H1 (cell line): Measurements from ENCODE around the gene TSPEAR. TPM values are rescaled to one million over a fixed set of nuclear protein-coding genes. Genes with fewer than 3 reads are reported as not detected.

Experiments
- CTCF ChIA-PET: fragments of 300-600 bp; sonication (Branson Sonifier 250); formaldehyde crosslinking; loops from one replicate; lab custom pipeline; 2021; ENCODE audit not compliant: partially characterized antibody; lab: Charles Lee
- POLR2A ChIA-PET: fragments of 300-600 bp; sonication (Branson Sonifier 250); formaldehyde crosslinking; loops from one replicate; lab custom pipeline; 2021; ENCODE audit warnings: inconsistent platforms; ENCODE audit not compliant: partially characterized antibody; lab: Charles Lee
- DNase-seq, 2 experiments: peaks; one replicate each; pipeline versions ENCODE4 v3.0.0 to v3.0.0-alpha.2; 2010 to 2022; ENCODE audit warnings: low spot score in 2 of 2, low read depth in 1 of 2, mixed read lengths in 1 of 2
- FAIRE-seq: peaks from 2 replicates; lab custom pipeline; 2011; peaks lifted over from hg19 to GRCh38; lab: Jason Lieb, UNC
- H2AFZ ChIP-seq: 2 replicates; pipeline ENCODE4 v1.8.1; 2012; ENCODE audit warnings: low read length, inconsistent platforms
- H2AK5ac ChIP-seq: 2 replicates; pipeline ENCODE4 v1.6.1; 2013; ENCODE audit warnings: low read depth, low read length
- H2BK120ac ChIP-seq: replicated peaks from 2 replicates; pipeline ENCODE3; 2013; ENCODE audit warnings: low read depth, low read length, inconsistent platforms
- H2BK12ac ChIP-seq: 2 replicates; pipeline ENCODE4 v1.6.1; 2013; ENCODE audit warnings: low read depth, low read length
- H2BK15ac ChIP-seq: 2 replicates; pipeline ENCODE4 v1.6.1; 2013; ENCODE audit warnings: low read length
- H2BK20ac ChIP-seq: 2 replicates; pipeline ENCODE4 v1.6.1; 2013; ENCODE audit warnings: low read length
- H2BK5ac ChIP-seq: 2 replicates; pipeline ENCODE4 v1.6.1; 2013; ENCODE audit warnings: low read depth, low read length
- H3K14ac ChIP-seq: 2 replicates; pipeline ENCODE4 v1.6.1; 2013; ENCODE audit warnings: inconsistent platforms; ENCODE audit not compliant: insufficient read length
- H3K18ac ChIP-seq: 2 replicates; pipeline ENCODE4 v1.6.1; 2013; ENCODE audit warnings: low read length; ENCODE audit errors: extremely low read depth
- H3K23ac ChIP-seq: 2 replicates; pipeline ENCODE4 v1.6.1; 2013; ENCODE audit warnings: inconsistent platforms; ENCODE audit not compliant: insufficient read length
- H3K23me2 ChIP-seq: 2 replicates; pipeline ENCODE4 v1.6.1; 2013; ENCODE audit warnings: low read depth, low read length
- H3K27ac ChIP-seq: 2 replicates; pipeline ENCODE4 v1.6.1; 2011; ENCODE audit warnings: low read depth, low read length, inconsistent platforms
- H3K27me3 ChIP-seq, 4 experiments: replicated peaks in 1 of 4; 1 replicate in 1 of 4; 2 replicates in 3 of 4; pipeline versions ENCODE4 v1.6.1 to v1.8.1; 2011 to 2013; ENCODE audit warnings: low read length in 3 of 4, mild to moderate bottlenecking in 3 of 4, inconsistent platforms in 2 of 4, mixed read lengths in 2 of 4, moderate library complexity in 1 of 4; ENCODE audit not compliant: control insufficient read depth in 3 of 4, insufficient read depth in 3 of 4; ENCODE audit errors: extremely low read depth in 1 of 4
- H3K36me3 ChIP-seq, 4 experiments: 2 replicates each; pipeline versions ENCODE4 v1.6.1 to v1.8.1; 2011 to 2013; ENCODE audit warnings: mild to moderate bottlenecking in 4 of 4, low read length in 3 of 4, moderate library complexity in 2 of 4, control low read depth in 1 of 4, inconsistent platforms in 1 of 4; ENCODE audit not compliant: insufficient read depth in 4 of 4, control insufficient read depth in 2 of 4
- H3K4ac ChIP-seq: replicated peaks from 2 replicates; pipeline ENCODE3; 2013; ENCODE audit warnings: low read length, low read depth, mixed read lengths, inconsistent platforms; ENCODE audit not compliant: insufficient read length
- H3K4me1 ChIP-seq, 4 experiments: replicated peaks in 1 of 4; 1 replicate in 1 of 4; 2 replicates in 3 of 4; pipeline versions ENCODE4 v1.6.1 to v1.8.1; 2011 to 2013; ENCODE audit warnings: low read length in 3 of 4, inconsistent platforms in 2 of 4, mixed read lengths in 1 of 4; ENCODE audit not compliant: insufficient read depth in 4 of 4, control insufficient read depth in 3 of 4
- H3K4me2 ChIP-seq, 2 experiments: 2 replicates each; pipeline versions ENCODE4 v1.6.1 to v1.8.1; 2011 to 2013; ENCODE audit warnings: low read depth in 2 of 2, low read length in 2 of 2, control low read depth in 1 of 2, inconsistent platforms in 1 of 2, mild to moderate bottlenecking in 1 of 2; ENCODE audit not compliant: insufficient read depth in 1 of 2
- H3K4me3 ChIP-seq, 4 experiments: fragments of 200-600, 300-600 bp in 1 of 4; sonication (generic), shearing (Covaris generic), sonication (Bioruptor Twin) in 1 of 4; 2 replicates each; pipeline versions ENCODE4 v1.5.1 to v1.8.1; 2011 to 2016; ENCODE audit warnings: low read length in 4 of 4, low read depth in 3 of 4, control low read depth in 2 of 4, inconsistent platforms in 2 of 4, mild to moderate bottlenecking in 2 of 4, mixed read lengths in 1 of 4, moderate library complexity in 1 of 4; ENCODE audit not compliant: insufficient read depth in 2 of 4; ENCODE audit errors: extremely low read depth in 1 of 4
- H3K56ac ChIP-seq: replicated peaks from 2 replicates; pipeline ENCODE3; 2013; ENCODE audit warnings: low read depth, mild to moderate bottlenecking, mixed read lengths, low read length, inconsistent platforms; ENCODE audit not compliant: insufficient read length
- H3K79me1 ChIP-seq: 2 replicates; pipeline ENCODE4 v1.6.1; 2013; ENCODE audit warnings: low read depth, low read length, control low read depth
- H3K79me2 ChIP-seq, 2 experiments: 2 replicates each; pipeline versions ENCODE4 v1.6.1 to v1.8.1; 2012 to 2013; ENCODE audit warnings: low read length in 2 of 2, mild to moderate bottlenecking in 2 of 2, inconsistent platforms in 1 of 2; ENCODE audit not compliant: insufficient read depth in 2 of 2, control insufficient read depth in 1 of 2
- H3K9ac ChIP-seq, 4 experiments: replicated peaks in 1 of 4; 1 replicate in 1 of 4; 2 replicates in 3 of 4; pipeline versions ENCODE4 v1.6.1 to v1.8.1; 2011 to 2013; ENCODE audit warnings: low read depth in 3 of 4, low read length in 3 of 4, control low read depth in 2 of 4, mild to moderate bottlenecking in 2 of 4, moderate library complexity in 2 of 4, inconsistent platforms in 1 of 4; ENCODE audit errors: extremely low read depth in 1 of 4
- H3K9me3 ChIP-seq, 2 experiments: 2 replicates each; pipeline versions ENCODE4 v1.6.1 to v1.8.1; 2012 to 2013; ENCODE audit warnings: mild to moderate bottlenecking in 2 of 2, moderate library complexity in 2 of 2, control low read depth in 1 of 2, inconsistent platforms in 1 of 2, low read depth in 1 of 2, low read length in 1 of 2, mixed read lengths in 1 of 2; ENCODE audit not compliant: insufficient read depth in 2 of 2
- H4K20me1 ChIP-seq, 2 experiments: replicated peaks in 1 of 2; 2 replicates each; pipeline versions ENCODE3 to v1.8.1; 2011 to 2013; ENCODE audit warnings: inconsistent platforms in 2 of 2, low read length in 2 of 2, mild to moderate bottlenecking in 1 of 2; ENCODE audit not compliant: insufficient read depth in 2 of 2, control insufficient read depth in 1 of 2
- H4K5ac ChIP-seq: 2 replicates; pipeline ENCODE4 v1.6.1; 2013; ENCODE audit warnings: low read length, low read depth, mixed read lengths, inconsistent platforms; ENCODE audit not compliant: insufficient read length
- H4K8ac ChIP-seq: 2 replicates; pipeline ENCODE4 v1.8.0; 2013; ENCODE audit warnings: mild to moderate bottlenecking, moderate library complexity, low read length, inconsistent platforms; ENCODE audit not compliant: insufficient read depth; ENCODE audit errors: extremely low read depth
- H4K91ac ChIP-seq: replicated peaks from 2 replicates; pipeline ENCODE3; 2013; ENCODE audit warnings: low read length, mixed read lengths, inconsistent platforms; ENCODE audit not compliant: insufficient read length
- CBX8 ChIP-seq: fragments of 300-800, 300-1000 bp; sonication (generic); IDR thresholded peaks from 2 replicates; pipeline ENCODE4 v1.7.1; 2016; ENCODE audit warnings: low read depth, low read length, borderline replicate concordance
- EGR1 ChIP-seq: IDR thresholded peaks from 2 replicates; pipeline ENCODE4 v1.6.1; 2011; ENCODE audit warnings: low read depth, low read length, borderline replicate concordance
- EZH2 ChIP-seq: fragments of 200-600 bp; sonication (generic); IDR thresholded peaks from 2 replicates; pipeline ENCODE4 v1.7.1; 2012; ENCODE audit warnings: low read depth, mild to moderate bottlenecking, moderate library complexity, low read length, inconsistent platforms; ENCODE audit not compliant: severe bottlenecking
- GABPA ChIP-seq: IDR thresholded peaks from 2 replicates; pipeline ENCODE4 v1.6.1; 2011; ENCODE audit warnings: mild to moderate bottlenecking, low read length, moderate library complexity, borderline replicate concordance; ENCODE audit not compliant: insufficient read depth
- POLR2A ChIP-seq, 2 experiments: IDR thresholded peaks; 1 replicate in 1 of 2; 2 replicates in 1 of 2; pipeline ENCODE4 v1.6.1; 2011; ENCODE audit warnings: low read depth in 2 of 2, low read length in 2 of 2, mild to moderate bottlenecking in 2 of 2; ENCODE audit errors: control extremely low read depth in 1 of 2
- RNF2 ChIP-seq: fragments of 200-900, 300-1000 bp; sonication (generic); IDR thresholded peaks from 2 replicates; pipeline ENCODE4 v1.7.1; 2016; ENCODE audit warnings: borderline replicate concordance, low read depth, mild to moderate bottlenecking, antibody characterized with exemption, low read length; ENCODE audit not compliant: poor library complexity, severe bottlenecking; ENCODE audit errors: missing control alignments
- SIX5 ChIP-seq: IDR thresholded peaks from 2 replicates; pipeline ENCODE4 v1.6.1; 2011; ENCODE audit warnings: mild to moderate bottlenecking, low read depth, low read length
- SP4 ChIP-seq: IDR thresholded peaks from 2 replicates; pipeline ENCODE4 v1.6.1; 2012; ENCODE audit warnings: low read length, inconsistent platforms
- WGBS, 2 experiments: shearing (Covaris generic) in 1 of 2; methylation state at CpG; one replicate each; pipeline versions ENCODE4 v1.1.6 to v1.1.7; 2013 to 2015; ENCODE audit warnings: low lambda C conversion rate in 2 of 2, mixed read lengths in 2 of 2, inconsistent platforms in 1 of 2, low coverage in 1 of 2, missing lambda C conversion rate in 1 of 2; ENCODE audit not compliant: insufficient replicate concordance in 2 of 2, insufficient coverage in 1 of 2, insufficient read length in 1 of 2; ENCODE audit errors: extremely low coverage in 1 of 2, missing lambda C conversion rate in 1 of 2; 5-methylcytosine and 5-hydroxymethylcytosine counted together
- polyA plus RNA-seq, 7 experiments: library from polyadenylated mRNA; depleted of rRNA in 3 of 7; stranded (reverse) in 5 of 7; unstranded in 2 of 7; fragments of >200 nt in 5 of 7; fragments of 200-250 nt in 2 of 7; gene quantifications; 1 replicate in 5 of 7; 2 replicates in 1 of 7; 4 replicates in 1 of 7; pipeline versions ENCODE4 v1.2.1 to v1.2.3, GENCODE V29; 2011 to 2013; ENCODE audit warnings: missing spikeins in 2 of 7, mixed read lengths in 2 of 7
- total RNA-seq: library from RNA; stranded (reverse); fragmentation: NEBNext Ultra II Directional; extraction: Animal tissue kit (Norgen Biotek cat#: 25700); gene quantifications from 2 replicates; pipeline ENCODE4 v1.2.1, GENCODE V29; 2021
- TF ChIP-seq, protein P1 (sequence below): IDR thresholded peaks from 2 replicates; pipeline ENCODE4 v1.6.1; 2012; ENCODE audit warnings: inconsistent platforms
- TF ChIP-seq, protein P2 (sequence below), 3 experiments: IDR thresholded peaks; 1 replicate in 2 of 3; 2 replicates in 1 of 3; pipeline versions ENCODE4 v1.5.1 to v1.6.1; 2011; ENCODE audit warnings: low read length in 3 of 3, mild to moderate bottlenecking in 3 of 3, inconsistent platforms in 2 of 3, low read depth in 1 of 3, moderate library complexity in 1 of 3; ENCODE audit not compliant: insufficient read depth in 1 of 3; ENCODE audit errors: control extremely low read depth in 1 of 3
- TF ChIP-seq, protein P3 (sequence below): IDR thresholded peaks from 2 replicates; pipeline ENCODE4 v1.6.1; 2012; ENCODE audit warnings: inconsistent platforms

Gene TSPEAR
- total and polyA plus RNA-seq, 2 of the 8 experiments (the other 6 are each of a cell fraction or from before 2014, with no cell fraction given), result 0.58 to 0.89 TPM

DNA sequence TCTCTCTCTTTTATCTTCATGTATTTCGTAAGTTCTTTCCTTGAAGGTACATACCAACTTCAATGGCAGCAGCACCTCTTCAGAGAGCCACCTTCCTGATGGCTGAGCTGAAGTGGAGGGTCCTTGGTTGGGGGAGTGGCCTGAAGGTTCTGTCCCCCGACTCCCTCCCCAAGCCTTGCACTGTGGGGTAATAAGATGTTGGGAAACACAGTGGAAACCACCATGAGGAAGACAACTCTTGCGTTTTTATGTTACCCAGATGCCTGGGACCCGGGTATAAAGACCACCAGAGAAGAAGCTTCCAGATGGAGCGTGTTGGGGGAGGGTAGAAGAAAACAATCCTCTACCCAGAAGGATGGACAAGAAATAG, 52.8 kb downstream of the TSPEAR start:
- H3K9me3 ChIP-seq, result peaks cover 0 to 4% of the 10 kb centered on the region in 2 experiments; a peak in 2 of 4 replicates
- no peak overlapping the region for H3K23ac ChIP-seq
- H3K18ac ChIP-seq, result no peak overlapping the region
- no peak overlapping the region for H2BK20ac ChIP-seq
- H3K4me1 ChIP-seq, result peaks cover 0 to 9% (median 3%) of the 10 kb centered on the region in 4 experiments; a peak in 5 of 7 replicates
- FAIRE-seq (no peak), DNase-seq (no peak)
- H2BK120ac ChIP-seq, result no peak overlapping the region
- H3K79me2 ChIP-seq, result no peaks in the 10 kb centered on the region
- H3K56ac ChIP-seq, result no peak overlapping the region
- no peak overlapping the region for H3K4me2 ChIP-seq
- H3K9ac ChIP-seq, result no peak overlapping the region
- no peak overlapping the region for H3K4ac ChIP-seq
- no peak overlapping the region for H4K91ac ChIP-seq
- H3K14ac ChIP-seq, result no peak overlapping the region
- H3K27ac ChIP-seq, result no peak overlapping the region
- no peak overlapping the region for H3K4me3 ChIP-seq
- no peak overlapping the region for H4K8ac ChIP-seq
- 89% methylated on average over 5 of the region's 5 CpGs; no CpG with 5 or more reads in 1 of the 2 experiments for WGBS, 2 experiments
- ChIA-PET POLR2A (no interaction called here), CTCF (no interaction called here)
- no peaks in the 10 kb centered on the region for H3K23me2 ChIP-seq
- no peaks in the 10 kb centered on the region for H3K27me3 ChIP-seq
- no peak overlapping the region for H2AK5ac ChIP-seq
- H3K79me1 ChIP-seq, result no peaks in the 10 kb centered on the region
- H2AFZ ChIP-seq, result no peak overlapping the region
- no peaks in the 10 kb centered on the region for H3K36me3 ChIP-seq
- H4K20me1 ChIP-seq, result no peaks in the 10 kb centered on the region
- H4K5ac ChIP-seq, result no peak overlapping the region
- peak overlapping the region; percentile 92 for H2BK12ac ChIP-seq
- peak overlapping the region; percentile 82; the same call in 1 of the 2 replicates for H2BK5ac ChIP-seq
- no peak overlapping the region for H2BK15ac ChIP-seq
- TF ChIP-seq RNF2, result no peak
- TF ChIP-seq CBX8, result no peak
- no peak for TF ChIP-seq SP4
- TF ChIP-seq, protein P1, sequence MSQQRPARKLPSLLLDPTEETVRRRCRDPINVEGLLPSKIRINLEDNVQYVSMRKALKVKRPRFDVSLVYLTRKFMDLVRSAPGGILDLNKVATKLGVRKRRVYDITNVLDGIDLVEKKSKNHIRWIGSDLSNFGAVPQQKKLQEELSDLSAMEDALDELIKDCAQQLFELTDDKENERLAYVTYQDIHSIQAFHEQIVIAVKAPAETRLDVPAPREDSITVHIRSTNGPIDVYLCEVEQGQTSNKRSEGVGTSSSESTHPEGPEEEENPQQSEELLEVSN, result no peak
- TF ChIP-seq EZH2, result no peak
- TF ChIP-seq, protein P2, sequence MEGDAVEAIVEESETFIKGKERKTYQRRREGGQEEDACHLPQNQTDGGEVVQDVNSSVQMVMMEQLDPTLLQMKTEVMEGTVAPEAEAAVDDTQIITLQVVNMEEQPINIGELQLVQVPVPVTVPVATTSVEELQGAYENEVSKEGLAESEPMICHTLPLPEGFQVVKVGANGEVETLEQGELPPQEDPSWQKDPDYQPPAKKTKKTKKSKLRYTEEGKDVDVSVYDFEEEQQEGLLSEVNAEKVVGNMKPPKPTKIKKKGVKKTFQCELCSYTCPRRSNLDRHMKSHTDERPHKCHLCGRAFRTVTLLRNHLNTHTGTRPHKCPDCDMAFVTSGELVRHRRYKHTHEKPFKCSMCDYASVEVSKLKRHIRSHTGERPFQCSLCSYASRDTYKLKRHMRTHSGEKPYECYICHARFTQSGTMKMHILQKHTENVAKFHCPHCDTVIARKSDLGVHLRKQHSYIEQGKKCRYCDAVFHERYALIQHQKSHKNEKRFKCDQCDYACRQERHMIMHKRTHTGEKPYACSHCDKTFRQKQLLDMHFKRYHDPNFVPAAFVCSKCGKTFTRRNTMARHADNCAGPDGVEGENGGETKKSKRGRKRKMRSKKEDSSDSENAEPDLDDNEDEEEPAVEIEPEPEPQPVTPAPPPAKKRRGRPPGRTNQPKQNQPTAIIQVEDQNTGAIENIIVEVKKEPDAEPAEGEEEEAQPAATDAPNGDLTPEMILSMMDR (IDR thresholded peaks at IDR 0.05; ENCODE audit: control extremely low read depth in 1 of 3, insufficient read depth in 1 of 3, low read depth in 1 of 3, low read length in 3 of 3), result no peak
- TF ChIP-seq, protein P3, sequence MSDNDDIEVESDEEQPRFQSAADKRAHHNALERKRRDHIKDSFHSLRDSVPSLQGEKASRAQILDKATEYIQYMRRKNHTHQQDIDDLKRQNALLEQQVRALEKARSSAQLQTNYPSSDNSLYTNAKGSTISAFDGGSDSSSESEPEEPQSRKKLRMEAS, result no peak
- no peak for TF ChIP-seq GABPA
- no peak for TF ChIP-seq EGR1
- TF ChIP-seq SIX5, result no peak
- TF ChIP-seq POLR2A (IDR thresholded peaks at IDR 0.05; ENCODE audit: control extremely low read depth in 1 of 2, low read depth in 2 of 2, low read length in 2 of 2), result no peak
